Measurements from ENCODE around the gene APC.

DNA sequence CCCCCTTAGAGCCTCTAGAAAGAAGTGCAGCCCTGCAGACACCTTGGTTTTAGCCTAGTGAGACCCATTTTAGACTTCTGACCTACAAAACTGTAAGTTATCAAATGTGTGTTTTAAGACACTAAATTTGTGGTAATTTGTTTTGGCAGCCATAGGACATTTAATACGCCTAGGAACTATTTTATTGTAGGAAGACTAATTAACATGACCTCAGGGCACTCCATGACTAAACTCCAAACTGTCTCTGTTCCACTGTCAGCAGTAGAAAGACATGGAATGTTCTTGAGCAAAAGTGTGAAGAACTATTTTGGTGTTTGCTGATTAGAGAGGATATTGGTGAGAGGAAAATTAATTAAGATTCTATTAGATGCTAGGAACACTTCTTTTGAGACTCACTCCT, 4.1 kb upstream of the APC start:
- TF ChIP-seq POLR2AphosphoS5 (IDR thresholded peaks at IDR 0.05) (no peak), POLR2A (IDR thresholded peaks at IDR 0.05) (no peak)
- TF ChIP-seq, protein P1, sequence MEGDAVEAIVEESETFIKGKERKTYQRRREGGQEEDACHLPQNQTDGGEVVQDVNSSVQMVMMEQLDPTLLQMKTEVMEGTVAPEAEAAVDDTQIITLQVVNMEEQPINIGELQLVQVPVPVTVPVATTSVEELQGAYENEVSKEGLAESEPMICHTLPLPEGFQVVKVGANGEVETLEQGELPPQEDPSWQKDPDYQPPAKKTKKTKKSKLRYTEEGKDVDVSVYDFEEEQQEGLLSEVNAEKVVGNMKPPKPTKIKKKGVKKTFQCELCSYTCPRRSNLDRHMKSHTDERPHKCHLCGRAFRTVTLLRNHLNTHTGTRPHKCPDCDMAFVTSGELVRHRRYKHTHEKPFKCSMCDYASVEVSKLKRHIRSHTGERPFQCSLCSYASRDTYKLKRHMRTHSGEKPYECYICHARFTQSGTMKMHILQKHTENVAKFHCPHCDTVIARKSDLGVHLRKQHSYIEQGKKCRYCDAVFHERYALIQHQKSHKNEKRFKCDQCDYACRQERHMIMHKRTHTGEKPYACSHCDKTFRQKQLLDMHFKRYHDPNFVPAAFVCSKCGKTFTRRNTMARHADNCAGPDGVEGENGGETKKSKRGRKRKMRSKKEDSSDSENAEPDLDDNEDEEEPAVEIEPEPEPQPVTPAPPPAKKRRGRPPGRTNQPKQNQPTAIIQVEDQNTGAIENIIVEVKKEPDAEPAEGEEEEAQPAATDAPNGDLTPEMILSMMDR (IDR thresholded peaks at IDR 0.05): no peak
